ENCODE measurements around the gene BTD.
A peak's percentile ranks its signal among the peaks of the same experiment; 100 is the strongest.
"Not testable (repeated sequence)": the region's sequence is repeated elsewhere in the genome, so short reads cannot be mapped to it uniquely, and the experiment has no call there.

BTD gene

GRCh38 chr3:15602816-15603215 lies 1.3 kb downstream of the BTD start:
- not testable (repeated sequence) for DNase-seq (ENCODE audit: low read depth in 2 of 2)

GRCh38 chr3:15604584-15604983 lies 3.0 kb downstream of the BTD start:
- not testable (repeated sequence) for DNase-seq (ENCODE audit: low read depth in 2 of 2)

GRCh38 chr3:15606434-15606891 lies 4.9 kb downstream of the BTD start:
- no peak for DNase-seq (ENCODE audit: low read depth in 2 of 2)

GRCh38 chr3:15610082-15610759 lies 8.7 kb downstream of the BTD start:
- no peak for DNase-seq (ENCODE audit: low read depth in 2 of 2)

- DNase-seq (ENCODE audit: low read depth in 2 of 2), result no peak
Measured at GRCh38 chr3:15611018-15611417, 9.5 kb downstream of the BTD start.

- no peak for DNase-seq (ENCODE audit: low read depth in 2 of 2)
Measured at GRCh38 chr3:15612001-15612400, 10.5 kb downstream of the BTD start.

- no peak for DNase-seq (ENCODE audit: low read depth in 2 of 2)
Measured at GRCh38 chr3:15614958-15615357, 13.4 kb downstream of the BTD start.

GRCh38 chr3:15616053-15616452 lies 14.5 kb downstream of the BTD start:
- DNase-seq (ENCODE audit: low read depth in 2 of 2), result no peak

GRCh38 chr3:15619659-15620464 lies 18.3 kb downstream of the BTD start:
- DNase-seq (ENCODE audit: low read depth in 2 of 2), result not testable (repeated sequence)

- DNase-seq (ENCODE audit: low read depth in 2 of 2), result no peak
Measured at GRCh38 chr3:15623535-15624440, 22.2 kb downstream of the BTD start.

GRCh38 chr3:15628967-15629366 lies 27.4 kb downstream of the BTD start:
- no peak for DNase-seq (ENCODE audit: low read depth in 2 of 2)

- DNase-seq (ENCODE audit: low read depth in 2 of 2), result peak; percentile 25 to 50
Measured at GRCh38 chr3:15629860-15630597, 28.5 kb downstream of the BTD start.

GRCh38 chr3:15630646-15631350 lies 29.3 kb downstream of the BTD start:
- peak in 1 of 2 donors; percentile 11 for DNase-seq (ENCODE audit: low read depth in 2 of 2)

- no peak for DNase-seq (ENCODE audit: low read depth in 2 of 2)
Measured at GRCh38 chr3:15631426-15632211, 30.1 kb downstream of the BTD start.

GRCh38 chr3:15632212-15632580 lies 30.7 kb downstream of the BTD start:
- no peak for DNase-seq (ENCODE audit: low read depth in 2 of 2)

- no peak for DNase-seq (ENCODE audit: low read depth in 2 of 2)
Measured at GRCh38 chr3:15633159-15633558, 31.6 kb downstream of the BTD start.

GRCh38 chr3:15633766-15634598 lies 32.4 kb downstream of the BTD start:
- no peak for DNase-seq (ENCODE audit: low read depth in 2 of 2)

- DNase-seq (ENCODE audit: low read depth in 2 of 2), result no peak
Measured at GRCh38 chr3:15634671-15635070, 33.1 kb downstream of the BTD start.

GRCh38 chr3:15635121-15635661 lies 33.6 kb downstream of the BTD start:
- no peak for DNase-seq (ENCODE audit: low read depth in 2 of 2)
